Tibial nerve (tissue), 4 donors: ENCODE results near the gene VARS2. TPM values are rescaled to one million over a fixed set of nuclear protein-coding genes. Genes with fewer than 3 reads are reported as not detected.
A peak's percentile ranks its signal among the peaks of the same experiment; 100 is the strongest.

Source experiments
- DNase-seq, 2 donors: peaks; one replicate each; pipeline ENCODE4 v3.0.0-alpha.2; 2019; ENCODE audit warnings: low spot score in 2 of 2
- H3K27ac ChIP-seq, 4 donors: fragments of 200-600 bp; sonication (generic) in 3 of 4; one replicate each; pipeline ENCODE4 v1.5.1; 2017 to 2019; ENCODE audit warnings: mild to moderate bottlenecking in 1 of 4
- H3K27me3 ChIP-seq, 2 donors: fragments of 200-600 bp; sonication (generic) in 1 of 2; one replicate each; pipeline versions ENCODE4 v1.5.1 to v1.6.0; 2017 to 2019
- H3K36me3 ChIP-seq, 3 donors: fragments of 200-600 bp; sonication (generic); one replicate each; pipeline ENCODE4 v1.5.1; 2018 to 2019
- H3K4me1 ChIP-seq, 4 donors: fragments of 200-600 bp; sonication (generic) in 3 of 4; one replicate each; pipeline ENCODE4 v1.5.1; 2017 to 2019
- H3K4me3 ChIP-seq, 4 donors: fragments of 200-600 bp; sonication (generic) in 3 of 4; one replicate each; pipeline ENCODE4 v1.5.1; 2017 to 2019; ENCODE audit warnings: mild to moderate bottlenecking in 1 of 4, moderate library complexity in 1 of 4
- H3K9me3 ChIP-seq, 4 donors: fragments of 200-600 bp; sonication (generic) in 3 of 4; one replicate each; pipeline ENCODE4 v1.5.1; 2017 to 2019
- EP300 ChIP-seq, 2 donors: sonication (generic); formaldehyde crosslinking; IDR thresholded peaks; one replicate each; pipeline ENCODE4 v1.6.1; 2017; ENCODE audit warnings: antibody characterized with exemption in 2 of 2, mild to moderate bottlenecking in 1 of 2
- POLR2A ChIP-seq, 2 donors: fragments of 450-650 bp; IDR thresholded peaks; one replicate each; pipeline ENCODE4 v1.6.1; 2017; ENCODE audit warnings: antibody characterized with exemption in 2 of 2, mild to moderate bottlenecking in 2 of 2, moderate library complexity in 2 of 2
- WGBS, 2 donors: methylation state at CpG; one replicate each; pipeline ENCODE4 v1.1.5; 2018; 5-methylcytosine and 5-hydroxymethylcytosine counted together
- total RNA-seq, 4 donors: library from RNA; depleted of rRNA; stranded (reverse); fragments of >200 nt; gene quantifications; one replicate each; pipeline ENCODE4 v1.1.0, GENCODE V29; 2016
- TF ChIP-seq, protein P1 (sequence below), 5 experiments: fragments of 200-600 bp in 3 of 5; fragments of 450-650 bp in 2 of 5; sonication (generic) in 3 of 5; IDR thresholded peaks; one replicate each; pipeline ENCODE4 v1.5.1; 2016 to 2019; ENCODE audit warnings: antibody characterized with exemption in 5 of 5, mild to moderate bottlenecking in 3 of 5, moderate library complexity in 2 of 5

VARS2 gene
- total RNA-seq, 4 donors from 2014 or later, result 22.6 to 26.2 (median 24.7) TPM

DNA sequence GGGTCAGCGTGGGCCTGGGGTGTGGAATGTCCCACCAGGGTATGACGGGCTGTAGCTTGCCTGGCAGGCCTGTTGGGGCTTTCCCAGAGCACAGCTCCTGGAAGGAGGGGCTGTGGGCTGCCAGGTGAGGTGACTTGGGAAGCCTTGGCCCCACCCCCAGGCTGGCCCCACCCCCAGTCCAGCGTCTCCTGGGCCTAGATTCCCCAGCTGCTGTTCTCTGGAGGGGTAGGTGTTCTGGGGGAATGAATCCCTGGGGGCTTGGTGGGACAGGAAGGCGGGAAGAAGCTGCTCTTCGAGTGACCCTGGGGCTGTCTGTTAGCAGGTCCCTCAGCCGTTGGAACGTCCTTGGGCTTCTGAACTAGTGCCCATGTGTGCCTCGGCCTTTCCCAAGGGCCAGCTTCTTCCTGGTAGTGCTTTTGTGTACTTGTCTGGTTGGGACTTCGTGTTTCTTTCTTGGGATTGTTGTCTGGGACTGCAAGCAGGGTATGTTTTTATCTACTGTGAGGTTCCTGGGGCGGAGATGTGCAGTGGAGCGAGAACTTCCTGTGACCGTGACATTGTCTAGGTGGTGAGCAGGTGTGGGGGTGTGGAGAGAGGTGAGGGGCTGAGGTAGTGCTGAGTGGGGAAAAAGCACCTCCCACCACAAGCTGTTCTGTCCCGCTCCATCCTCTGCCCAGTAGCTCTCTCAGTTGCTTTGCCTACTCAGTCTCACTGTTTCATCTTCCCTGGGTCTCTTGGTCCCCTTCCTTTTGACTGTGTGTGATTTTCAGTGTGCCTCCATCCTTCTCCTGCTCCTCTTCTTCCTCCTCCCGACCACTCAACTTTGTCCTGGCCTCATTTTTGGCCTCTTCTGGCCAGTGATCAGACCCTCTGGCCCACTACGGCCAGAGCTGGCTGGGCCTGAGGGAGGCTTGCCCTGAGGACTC is 31.0 kb upstream of the VARS2 start:
- peaks cover 0 to 53% (median 44%) of the 10 kb centered on the region in 4 donors for H3K4me1 ChIP-seq

DNA sequence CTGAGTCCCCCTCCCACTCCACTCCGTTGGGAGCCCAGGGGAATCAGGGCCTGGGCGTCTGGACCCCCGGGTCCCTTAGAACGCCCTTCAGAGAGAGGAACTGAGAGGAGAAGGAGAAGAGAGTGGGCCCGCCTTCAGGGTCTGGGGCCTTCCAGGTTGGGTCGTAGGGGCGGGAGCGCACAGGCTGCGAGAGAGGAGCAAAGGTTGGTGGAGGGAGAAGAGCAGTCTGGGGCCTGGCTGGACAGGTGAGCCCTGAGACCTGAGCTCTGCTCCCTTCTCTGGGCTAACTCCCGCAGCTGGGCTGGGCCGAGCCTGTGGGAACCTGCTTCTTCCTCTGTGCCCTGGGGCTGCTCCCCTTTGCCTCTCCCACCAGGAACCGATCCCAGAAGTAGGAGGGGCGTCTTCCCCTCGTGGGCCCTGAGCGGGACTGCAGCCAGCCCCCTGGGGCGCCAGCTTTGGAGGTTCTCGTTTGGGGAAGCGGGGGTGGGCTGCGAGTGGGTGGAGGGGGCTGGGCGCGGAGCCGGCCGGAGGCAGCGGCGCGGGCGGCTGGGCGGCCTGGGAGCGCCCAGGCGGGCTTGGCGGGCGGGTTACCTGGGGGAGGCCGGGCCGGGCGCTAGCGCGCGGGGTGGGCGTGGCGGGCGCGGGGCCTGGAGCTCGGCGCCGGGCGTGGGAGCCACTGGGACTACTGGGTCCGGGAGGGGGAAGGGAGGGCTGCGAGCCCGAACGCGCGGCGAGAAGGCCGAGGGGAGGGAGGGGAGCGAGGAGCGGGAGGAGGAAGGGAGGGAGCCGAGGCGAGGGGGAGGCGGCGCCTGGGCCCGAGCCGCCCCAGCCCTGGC is 30.1 kb upstream of the VARS2 start, which contains the start of gene DDR1:
DDR1 (plus strand) TSS at position 835 of the 836 bp plus-strand sequence. CDS start 4,211 bp downstream, outside the sequence.
- Histone ChIP-seq H3K4me3 (peak within 1 kb of the TSS; percentile 66 to 83 (median 76)), H3K27ac (peak within 1 kb of the TSS; percentile 87 to 98 (median 94)), H3K9me3 (no peaks in the 10 kb centered on the region), H3K27me3 (no peaks in the 10 kb centered on the region), H3K4me1 (peaks cover 0 to 60% (median 47%) of the 10 kb centered on the region in 4 donors), H3K36me3 (peaks cover 0 to under 1% (median 0%) of the 10 kb centered on the region in 3 donors)
- peak in 1 of 2 donors; percentile 28 for DNase-seq
- no peak for TF ChIP-seq POLR2A (IDR thresholded peaks at IDR 0.05)
- TF ChIP-seq, protein P1, sequence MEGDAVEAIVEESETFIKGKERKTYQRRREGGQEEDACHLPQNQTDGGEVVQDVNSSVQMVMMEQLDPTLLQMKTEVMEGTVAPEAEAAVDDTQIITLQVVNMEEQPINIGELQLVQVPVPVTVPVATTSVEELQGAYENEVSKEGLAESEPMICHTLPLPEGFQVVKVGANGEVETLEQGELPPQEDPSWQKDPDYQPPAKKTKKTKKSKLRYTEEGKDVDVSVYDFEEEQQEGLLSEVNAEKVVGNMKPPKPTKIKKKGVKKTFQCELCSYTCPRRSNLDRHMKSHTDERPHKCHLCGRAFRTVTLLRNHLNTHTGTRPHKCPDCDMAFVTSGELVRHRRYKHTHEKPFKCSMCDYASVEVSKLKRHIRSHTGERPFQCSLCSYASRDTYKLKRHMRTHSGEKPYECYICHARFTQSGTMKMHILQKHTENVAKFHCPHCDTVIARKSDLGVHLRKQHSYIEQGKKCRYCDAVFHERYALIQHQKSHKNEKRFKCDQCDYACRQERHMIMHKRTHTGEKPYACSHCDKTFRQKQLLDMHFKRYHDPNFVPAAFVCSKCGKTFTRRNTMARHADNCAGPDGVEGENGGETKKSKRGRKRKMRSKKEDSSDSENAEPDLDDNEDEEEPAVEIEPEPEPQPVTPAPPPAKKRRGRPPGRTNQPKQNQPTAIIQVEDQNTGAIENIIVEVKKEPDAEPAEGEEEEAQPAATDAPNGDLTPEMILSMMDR (IDR thresholded peaks at IDR 0.05), result no peak
- TF ChIP-seq EP300 (IDR thresholded peaks at IDR 0.05), result no peak
- 18 to 35% methylated on average over 20 to 36 of the region's 62 CpGs for WGBS, 2 donors

More for the DNA sequence above, 31.0 kb upstream of the VARS2 start:
- no peaks in the 10 kb centered on the region for H3K9me3 ChIP-seq
- WGBS, 2 donors, result 64 to 70% methylated on average over 14 to 15 of the region's 15 CpGs
- peak overlapping the region; percentile 87 to 98 (median 94) for H3K27ac ChIP-seq
- TF ChIP-seq EP300 (IDR thresholded peaks at IDR 0.05) (no peak), POLR2A (IDR thresholded peaks at IDR 0.05) (no peak)
- TF ChIP-seq, protein P1 (IDR thresholded peaks at IDR 0.05), result no peak
- peak overlapping the region in 1 of 4 donors; percentile 83 for H3K4me3 ChIP-seq
- no peaks in the 10 kb centered on the region for H3K36me3 ChIP-seq
- no peak for DNase-seq
- H3K27me3 ChIP-seq, result no peaks in the 10 kb centered on the region

DNA sequence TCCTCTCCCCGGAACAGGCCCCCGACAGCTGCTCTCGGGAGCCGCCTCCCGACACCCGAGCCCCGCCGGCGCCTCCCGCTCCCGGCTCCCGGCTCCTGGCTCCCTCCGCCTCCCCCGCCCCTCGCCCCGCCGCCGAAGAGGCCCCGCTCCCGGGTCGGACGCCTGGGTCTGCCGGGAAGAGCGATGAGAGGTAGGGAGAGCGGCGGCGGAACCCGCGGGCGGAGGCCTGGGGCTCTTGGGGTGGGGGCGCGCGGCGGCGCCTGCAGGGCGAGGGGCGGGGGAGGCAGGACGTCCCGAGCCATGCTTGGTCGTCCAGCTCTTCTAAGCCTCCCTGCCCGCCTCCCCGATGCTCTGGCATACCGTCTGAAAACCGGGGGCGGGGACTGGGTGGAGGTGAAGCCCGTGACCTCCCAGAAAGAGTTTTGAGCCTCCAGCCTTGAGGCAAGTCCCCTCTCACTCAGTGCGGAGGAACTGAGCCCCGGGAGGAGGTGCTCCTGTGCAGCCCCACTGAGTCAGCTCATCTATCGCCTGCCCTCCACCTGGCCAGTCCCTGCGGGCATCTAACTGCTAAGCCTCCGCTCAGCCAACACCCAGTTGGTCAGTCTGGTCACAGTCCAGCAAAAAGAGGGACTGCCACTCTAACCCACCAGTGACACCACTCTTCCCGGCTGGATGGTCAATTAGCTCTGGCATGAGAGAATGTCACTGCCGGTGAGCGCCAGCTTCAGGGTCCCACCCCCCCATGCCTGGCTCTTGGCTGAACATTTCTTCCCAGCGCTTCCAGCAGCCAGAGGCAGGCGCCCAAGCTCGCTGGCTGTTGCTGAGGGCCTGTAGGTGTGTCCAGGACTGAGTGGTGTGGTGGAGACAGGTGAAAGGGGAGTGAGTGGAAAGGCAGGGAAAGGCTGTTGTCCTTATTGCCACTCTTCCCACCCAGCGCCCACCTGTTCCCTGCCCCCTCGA is 29.2 kb upstream of the VARS2 start:
- Histone ChIP-seq H3K4me3 (peak overlapping the region; percentile 66 to 83 (median 76)), H3K36me3 (peaks cover 0 to 8% (median 1%) of the 10 kb centered on the region in 3 donors), H3K27me3 (no peaks in the 10 kb centered on the region), H3K9me3 (no peaks in the 10 kb centered on the region), H3K4me1 (peaks cover 0 to 69% (median 50%) of the 10 kb centered on the region in 4 donors), H3K27ac (peak overlapping the region; percentile 87 to 98 (median 94))
- TF ChIP-seq EP300 (IDR thresholded peaks at IDR 0.05) (no peak), POLR2A (IDR thresholded peaks at IDR 0.05) (no peak)
- TF ChIP-seq, protein P1 (IDR thresholded peaks at IDR 0.05), result no peak
- 5 to 7% methylated on average over 32 to 34 of the region's 59 CpGs for WGBS, 2 donors
- DNase-seq, result no peak

DNA sequence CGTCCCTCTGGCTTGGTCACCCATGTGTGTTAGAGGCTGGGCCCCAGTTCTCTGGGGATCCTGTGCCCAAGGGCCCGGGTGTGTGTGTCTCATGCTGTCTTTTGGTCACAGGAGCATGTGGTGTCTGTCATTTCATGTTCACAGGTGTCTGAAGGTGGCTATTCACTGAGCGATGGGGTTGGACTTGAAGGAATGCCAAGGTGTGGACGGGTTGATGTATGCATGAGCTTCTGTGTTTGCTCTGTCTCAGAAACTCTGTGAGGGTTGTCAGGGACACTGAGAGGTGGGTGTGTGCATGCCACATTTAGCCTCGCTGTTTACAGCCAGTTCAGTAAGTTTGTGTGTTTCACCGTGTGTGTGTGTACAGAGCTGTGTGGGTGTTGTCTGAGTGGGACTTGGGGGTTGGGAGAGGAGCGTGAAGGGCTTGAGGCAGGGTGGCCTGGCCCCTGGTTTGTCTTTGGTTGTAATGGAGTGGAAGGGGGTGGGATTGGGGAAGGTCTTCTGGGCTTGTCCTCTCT is 28.5 kb upstream of the VARS2 start:
- DNase-seq, result no peak
- TF ChIP-seq POLR2A (IDR thresholded peaks at IDR 0.05) (no peak), EP300 (IDR thresholded peaks at IDR 0.05) (no peak)
- TF ChIP-seq, protein P1 (IDR thresholded peaks at IDR 0.05), result no peak
- H3K36me3 ChIP-seq, result peaks cover 0 to 13% (median 3%) of the 10 kb centered on the region in 3 donors
- WGBS, 2 donors, result 22 to 29% methylated on average over 7 of the region's 7 CpGs
- H3K27me3 ChIP-seq, result no peaks in the 10 kb centered on the region
- H3K4me3 ChIP-seq, result peak overlapping the region; percentile 66 to 83 (median 76)
- peaks cover 0 to 76% (median 53%) of the 10 kb centered on the region in 4 donors for H3K4me1 ChIP-seq
- peak overlapping the region; percentile 87 to 98 (median 94) for H3K27ac ChIP-seq
- H3K9me3 ChIP-seq, result no peaks in the 10 kb centered on the region
